GM18951 (cell line): Measurements from ENCODE around the gene ALDOB.

ENCODE experiments used
- POLR2A ChIP-seq: IDR thresholded peaks from 4 replicates; pipeline ENCODE4 v1.6.1; 2011; ENCODE audit warnings: mild to moderate bottlenecking; ENCODE audit not compliant: insufficient read length, insufficient read depth; ENCODE audit errors: extremely low read depth
- in situ Hi-C: fragments of 300-500 bp; cut with MboI; formaldehyde crosslinking; loops from one replicate; pipeline ENCODE4 v1.12.0; 2022; ENCODE audit warnings: low sequenced_read_pairs, mixed read lengths, inconsistent platforms; ENCODE audit not compliant: unreplicated experiment

Gene ALDOB

GRCh38 chr9:101468116-101468515 is 32.5 kb upstream of the ALDOB start:
- in situ Hi-C loops: no loop called here
- TF ChIP-seq POLR2A: no peak

GRCh38 chr9:101467690-101468089 is 32.1 kb upstream of the ALDOB start:
- in situ Hi-C loops: no loop called here
- TF ChIP-seq POLR2A: no peak

GRCh38 chr9:101466863-101467262 is 31.3 kb upstream of the ALDOB start:
- in situ Hi-C loops: no loop called here
- no peak for TF ChIP-seq POLR2A

- in situ Hi-C loops: no loop called here
- TF ChIP-seq POLR2A: no peak
Measured at GRCh38 chr9:101465326-101465915, 29.8 kb upstream of the ALDOB start.

- no peak for TF ChIP-seq POLR2A
- in situ Hi-C loops: no loop called here
Measured at GRCh38 chr9:101463397-101463796, 27.8 kb upstream of the ALDOB start.

GRCh38 chr9:101462558-101462957 is 27.0 kb upstream of the ALDOB start:
- in situ Hi-C loops: no loop called here
- TF ChIP-seq POLR2A: no peak

- in situ Hi-C loops: no loop called here
Measured at GRCh38 chr9:101460965-101461364, 25.4 kb upstream of the ALDOB start.

GRCh38 chr9:101458963-101459631 is 23.5 kb upstream of the ALDOB start:
- TF ChIP-seq POLR2A: no peak
- in situ Hi-C loops: no loop called here

More at GRCh38 chr9:101460965-101461364, 25.4 kb upstream of the ALDOB start:
- no peak for TF ChIP-seq POLR2A

GRCh38 chr9:101457003-101457402 is 21.4 kb upstream of the ALDOB start:
- TF ChIP-seq POLR2A: no peak
- in situ Hi-C loops: no loop called here

- in situ Hi-C loops: no loop called here
- TF ChIP-seq POLR2A: no peak
Measured at GRCh38 chr9:101455656-101456240, 20.2 kb upstream of the ALDOB start.

GRCh38 chr9:101453776-101454570 is 18.4 kb upstream of the ALDOB start:
- TF ChIP-seq POLR2A: no peak
- in situ Hi-C loops: no loop called here

- in situ Hi-C loops: no loop called here
- no peak for TF ChIP-seq POLR2A
Measured at GRCh38 chr9:101451498-101451897, 15.9 kb upstream of the ALDOB start.

GRCh38 chr9:101450931-101451330 is 15.4 kb upstream of the ALDOB start:
- no peak for TF ChIP-seq POLR2A
- in situ Hi-C loops: no loop called here
